Aorta (tissue), 5 donors: ENCODE measurements around the gene KCND1. TPM values are rescaled to one million over a fixed set of nuclear protein-coding genes. Genes with fewer than 3 reads are reported as not detected.
"Not testable (repeated sequence)": the region's sequence is repeated elsewhere in the genome, so short reads cannot be mapped to it uniquely, and the experiment has no call there.

Source experiments
- ATAC-seq: fragments of 200-7000 bp; cut with Tn5 transposase; one replicate; pipeline ENCODE4 v1.9.1; 2022; ENCODE audit warnings: moderate library complexity; ENCODE audit not compliant: low FRiP score
- DNase-seq, 2 donors: peaks; one replicate each; pipeline ENCODE4 v3.0.0-alpha.2; 2020
- H3K27ac ChIP-seq, 2 donors: one replicate each; pipeline ENCODE4 v1.5.1; 2013; ENCODE audit warnings: low read length in 2 of 2, mild to moderate bottlenecking in 2 of 2, moderate library complexity in 2 of 2, control low read depth in 1 of 2, inconsistent platforms in 1 of 2, low read depth in 1 of 2
- H3K27me3 ChIP-seq, 2 donors: one replicate each; pipeline ENCODE4 v1.6.1; 2013; ENCODE audit warnings: control low read depth in 1 of 2, low read length in 1 of 2, mild to moderate bottlenecking in 1 of 2, moderate library complexity in 1 of 2; ENCODE audit not compliant: insufficient read depth in 2 of 2, control insufficient read depth in 1 of 2
- H3K36me3 ChIP-seq, 2 donors: one replicate each; pipeline ENCODE4 v1.6.1; 2013; ENCODE audit warnings: control low read depth in 1 of 2, low read length in 1 of 2, mild to moderate bottlenecking in 1 of 2; ENCODE audit not compliant: insufficient read depth in 2 of 2, control insufficient read depth in 1 of 2
- H3K4me1 ChIP-seq, 2 donors: one replicate each; pipeline ENCODE4 v1.6.1; 2013; ENCODE audit warnings: low read length in 2 of 2, control low read depth in 1 of 2, mild to moderate bottlenecking in 1 of 2, moderate library complexity in 1 of 2; ENCODE audit not compliant: insufficient read depth in 2 of 2, control insufficient read depth in 1 of 2
- H3K4me3 ChIP-seq, 2 donors: one replicate each; pipeline ENCODE4 v1.5.1; 2013; ENCODE audit warnings: low read length in 2 of 2, control low read depth in 1 of 2, mild to moderate bottlenecking in 1 of 2
- H3K9me3 ChIP-seq: one replicate; pipeline ENCODE4 v1.6.1; 2013; ENCODE audit warnings: mild to moderate bottlenecking, low read length; ENCODE audit not compliant: control insufficient read depth
- WGBS, 2 donors: extraction: QIAGEN DNeasy Blood & Tissue Kit; methylation state at CpG; one replicate each; pipeline ENCODE4 v1.1.7; 2013; 5-methylcytosine and 5-hydroxymethylcytosine counted together
- intact Hi-C, 2 donors: fragments of 100-400 bp; cut with DNase I; formaldehyde crosslinking; loops; one replicate each; pipeline versions ENCODE4 v1.14.2 to v1.15.0; 2022
- polyA plus RNA-seq, 2 donors: library from polyadenylated mRNA; stranded (reverse); fragments of 200-250 nt; gene quantifications; one replicate each; pipeline ENCODE4 v1.2.3, GENCODE V29; 2013
- total RNA-seq, 2 donors: library from RNA; stranded (reverse); fragmentation: NEBNext Ultra II Directional; extraction: Animal tissue kit (Norgen Biotek cat#: 25700); gene quantifications; one replicate each; pipeline ENCODE4 v1.2.1, GENCODE V29; 2021
- donor health status: healthy with polysubstance abuse.
- donor health status: Bipolar disorder and iron deficiency.
- donor health status: DM: no; HTN: no; CAD: no.
- donor health status: DM: no; HTN: no; CAD: no.
- donor health status: DM: yes; HTN: yes; CAD: no.

Gene KCND1
- total and polyA plus RNA-seq, 4 donors: 0.88 to 4.8 (median 3.1) TPM

DNA sequence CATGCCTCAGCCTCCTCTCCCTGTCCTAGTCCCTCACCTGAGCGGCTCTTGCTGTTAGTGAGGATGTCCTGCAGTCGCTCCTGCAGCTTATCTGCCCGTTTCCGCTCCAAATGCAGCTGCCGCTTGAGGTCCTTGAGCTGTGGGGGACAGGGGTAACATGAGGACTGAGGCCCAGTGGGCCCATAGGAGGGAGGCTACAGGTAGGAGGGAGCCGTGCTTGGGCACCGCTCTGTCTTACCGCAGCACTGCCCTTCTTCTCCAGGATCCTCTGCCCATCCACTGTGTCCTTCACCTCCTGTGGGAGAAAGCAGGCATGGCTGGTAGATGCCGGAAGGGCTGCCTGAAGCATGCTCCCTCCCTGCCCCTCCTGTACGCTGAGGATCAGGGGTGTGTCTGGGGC, 9.5 kb upstream of the KCND1 start:
- peaks cover 0 to 7% of the 10 kb centered on the region in 2 donors for H3K36me3 ChIP-seq
- H3K27ac ChIP-seq: no peak overlapping the region
- H3K9me3 ChIP-seq: no peaks in the 10 kb centered on the region
- 80 to 95% methylated on average over 10 of the region's 10 CpGs for WGBS, 2 donors
- H3K4me1 ChIP-seq: no peaks in the 10 kb centered on the region
- intact Hi-C loops: no loop called here
- no peaks in the 10 kb centered on the region for H3K27me3 ChIP-seq
- peak; percentile 38 for ATAC-seq
- no peak overlapping the region for H3K4me3 ChIP-seq
- peak in 1 of 2 donors; percentile 47 for DNase-seq

- DNase-seq, H3K27me3 ChIP-seq, H3K27ac ChIP-seq, H3K4me1 ChIP-seq, ATAC-seq, H3K9me3 ChIP-seq, H3K4me3 ChIP-seq, H3K36me3 ChIP-seq, intact Hi-C loops: not testable (repeated sequence)
- 79 to 86% methylated on average over 3 to 10 of the region's 10 CpGs for WGBS, 2 donors
Observed at GRCh38 chrX:48980341-48980740, 8.7 kb upstream of the KCND1 start.

DNA sequence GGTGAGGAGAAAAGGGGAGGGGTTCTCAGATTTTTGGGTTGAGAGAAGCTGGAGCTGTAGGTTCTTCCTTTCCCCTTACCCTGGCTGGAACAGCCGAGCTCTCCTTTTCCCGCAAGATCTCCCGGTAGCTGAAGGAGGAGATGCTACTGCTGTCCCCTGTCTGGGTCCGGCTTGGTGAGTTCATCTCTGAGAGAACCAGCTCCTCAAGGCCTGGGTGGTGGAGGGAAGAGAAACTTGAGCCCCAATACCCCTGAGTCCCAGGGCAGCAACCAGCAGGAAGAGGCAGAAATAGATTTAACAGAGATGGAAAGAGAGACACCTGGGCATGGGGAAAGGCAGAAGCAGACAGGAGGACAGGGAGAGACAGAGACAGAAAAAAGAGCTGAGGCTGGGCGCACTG, 6.6 kb upstream of the KCND1 start:
- DNase-seq (no peak), ATAC-seq (no peak)
- Histone ChIP-seq H3K27ac (no peak overlapping the region), H3K27me3 (no peaks in the 10 kb centered on the region), H3K4me3 (no peak overlapping the region), H3K36me3 (peaks cover 0 to 7% of the 10 kb centered on the region in 2 donors), H3K9me3 (no peaks in the 10 kb centered on the region), H3K4me1 (no peaks in the 10 kb centered on the region)
- 91 to 93% methylated on average over 5 of the region's 5 CpGs for WGBS, 2 donors
- intact Hi-C loops: no loop called here

DNA sequence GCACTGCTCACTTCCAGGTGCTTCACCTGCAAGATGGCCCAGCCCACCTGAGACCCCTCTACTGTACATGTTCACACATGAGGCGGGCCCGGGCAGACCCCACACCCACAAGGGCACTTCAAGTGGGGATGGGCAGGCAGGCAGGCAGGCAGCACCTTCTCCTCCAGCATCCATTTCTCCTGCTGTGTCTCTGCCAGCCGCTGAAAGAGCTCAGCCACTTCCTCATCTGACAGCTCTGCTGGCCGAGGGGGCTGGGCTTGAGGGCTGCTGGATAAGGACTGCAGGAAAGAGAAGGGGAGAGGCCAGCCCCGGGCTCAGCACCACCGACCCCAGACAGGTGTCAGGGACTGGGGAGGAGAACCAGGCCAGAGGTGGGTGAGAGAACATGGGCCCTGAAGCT, 4.4 kb upstream of the KCND1 start:
- H3K9me3 ChIP-seq: no peaks in the 10 kb centered on the region
- no peak overlapping the region for H3K4me3 ChIP-seq
- no peaks in the 10 kb centered on the region for H3K4me1 ChIP-seq
- DNase-seq (no peak), ATAC-seq (no peak)
- H3K27ac ChIP-seq: no peak overlapping the region
- intact Hi-C loops: no loop called here
- no peaks in the 10 kb centered on the region for H3K36me3 ChIP-seq
- no peaks in the 10 kb centered on the region for H3K27me3 ChIP-seq
- 68 to 73% methylated on average over 6 of the region's 6 CpGs for WGBS, 2 donors

DNA sequence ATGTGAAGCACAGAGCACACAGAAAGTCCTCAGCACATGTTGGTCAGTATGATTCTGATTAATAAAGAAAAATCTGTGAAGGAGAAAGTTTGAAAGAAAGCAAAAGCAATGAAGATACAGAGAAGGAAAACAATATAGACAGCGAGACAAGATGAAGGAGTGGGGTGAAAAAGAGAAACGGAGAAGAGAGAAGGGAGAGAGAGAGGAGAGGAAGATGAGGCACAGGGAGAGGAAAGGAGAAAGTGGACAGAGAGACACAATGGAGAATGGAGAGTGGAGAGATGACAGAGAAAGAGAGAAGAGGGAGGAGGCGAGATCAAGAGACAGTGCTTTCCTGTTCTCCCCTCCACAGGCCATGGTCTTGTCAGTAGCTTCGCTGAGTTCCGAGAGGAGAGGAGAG, 3.9 kb upstream of the KCND1 start:
- DNase-seq: no peak
- Histone ChIP-seq H3K27me3 (no peaks in the 10 kb centered on the region), H3K4me3 (no peak overlapping the region), H3K4me1 (no peaks in the 10 kb centered on the region), H3K27ac (no peak overlapping the region), H3K36me3 (no peaks in the 10 kb centered on the region), H3K9me3 (no peaks in the 10 kb centered on the region)
- 89 to 92% methylated on average over 3 to 5 of the region's 5 CpGs for WGBS, 2 donors
- ATAC-seq: no peak
- intact Hi-C loops: no loop called here

DNA sequence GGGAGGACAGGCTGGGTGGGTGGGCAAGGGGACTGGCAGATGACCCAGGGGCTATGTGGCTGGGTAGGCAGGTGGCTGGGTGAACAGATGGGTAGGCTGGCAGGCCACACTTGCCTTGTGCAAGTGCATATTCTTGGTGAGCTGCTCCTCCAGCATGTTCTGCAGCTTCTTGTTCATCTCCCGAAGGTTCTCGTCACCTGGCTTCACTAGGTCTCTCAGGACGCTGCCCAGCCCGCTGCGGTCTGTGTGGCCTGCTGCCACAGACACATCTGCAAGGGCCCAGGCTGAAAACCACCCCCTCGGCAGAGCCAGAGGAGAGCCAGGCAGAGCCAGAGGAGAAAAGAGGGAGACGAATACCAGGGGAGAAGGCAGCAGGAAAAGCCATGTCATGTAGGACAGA, 3.4 kb upstream of the KCND1 start:
- ATAC-seq: no peak
- Histone ChIP-seq H3K36me3 (no peaks in the 10 kb centered on the region), H3K4me1 (no peaks in the 10 kb centered on the region), H3K9me3 (no peaks in the 10 kb centered on the region), H3K27me3 (no peaks in the 10 kb centered on the region), H3K27ac (no peak overlapping the region), H3K4me3 (no peak overlapping the region)
- no peak for DNase-seq
- intact Hi-C loops: no loop called here
- 84 to 87% methylated on average over 7 of the region's 7 CpGs for WGBS, 2 donors

DNA sequence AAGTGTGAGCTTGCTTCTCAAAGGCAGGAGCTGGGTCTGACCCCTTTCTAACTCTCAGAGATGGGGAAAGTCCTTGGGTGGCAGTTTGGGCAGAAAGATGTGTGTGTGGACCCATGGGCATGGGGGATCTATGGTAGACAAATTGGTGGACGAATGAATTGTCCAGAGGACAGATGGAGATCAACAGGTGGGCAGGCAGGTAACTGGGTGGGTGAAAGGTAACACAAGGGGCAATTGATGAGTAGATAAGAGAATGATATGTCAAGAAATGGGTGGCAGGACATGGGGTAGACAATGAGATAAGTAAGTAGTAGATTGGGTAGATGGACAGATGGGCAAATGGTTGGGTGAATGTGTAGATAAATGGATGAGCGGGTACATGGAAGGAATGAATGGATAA, 2.9 kb upstream of the KCND1 start:
- Histone ChIP-seq H3K27ac (no peak overlapping the region), H3K36me3 (no peaks in the 10 kb centered on the region), H3K4me3 (no peak overlapping the region), H3K27me3 (no peaks in the 10 kb centered on the region), H3K9me3 (no peaks in the 10 kb centered on the region), H3K4me1 (no peaks in the 10 kb centered on the region)
- no peak for ATAC-seq
- intact Hi-C loops: no loop called here
- 69 to 93% methylated on average over 2 of the region's 2 CpGs for WGBS, 2 donors
- DNase-seq: no peak

DNA sequence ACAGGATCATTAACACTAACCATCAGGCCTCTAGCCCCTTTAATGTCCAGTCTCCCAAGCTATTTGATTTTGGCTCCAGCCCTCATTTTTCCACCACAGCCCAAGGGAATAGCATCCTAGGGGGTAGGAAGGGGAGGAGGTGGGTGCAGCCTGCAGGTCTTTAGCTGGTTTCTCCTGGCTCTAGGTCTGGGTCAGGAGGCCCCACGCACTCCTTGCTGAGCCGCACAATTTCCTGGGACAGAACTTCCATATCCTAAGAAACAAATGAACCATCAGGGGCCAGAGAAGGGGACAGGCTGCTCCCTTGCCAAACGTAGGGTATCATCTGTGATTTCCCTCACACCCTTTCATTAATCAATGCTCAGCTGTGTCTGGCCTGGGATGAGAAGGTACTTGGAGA, 2.4 kb upstream of the KCND1 start:
- no peak for ATAC-seq
- H3K27ac ChIP-seq: no peak overlapping the region
- intact Hi-C loops: no loop called here
- H3K4me1 ChIP-seq: no peaks in the 10 kb centered on the region
- H3K36me3 ChIP-seq: no peaks in the 10 kb centered on the region
- H3K4me3 ChIP-seq: no peak overlapping the region
- 67 to 81% methylated on average over 3 of the region's 3 CpGs for WGBS, 2 donors
- H3K27me3 ChIP-seq: no peaks in the 10 kb centered on the region
- H3K9me3 ChIP-seq: no peaks in the 10 kb centered on the region
- no peak for DNase-seq

GRCh38 chrX:48972220-48973164, 848 bp upstream of the KCND1 start:
- peak overlapping the region in 1 of 2 donors; percentile 38 for H3K27ac ChIP-seq
- H3K36me3 ChIP-seq: no peaks in the 10 kb centered on the region
- no peaks in the 10 kb centered on the region for H3K4me1 ChIP-seq
- intact Hi-C loops: loop anchor here in 1 of 2 donors (2.0 kb wide), 1 partner anchor 68 kb away; no protein-coding TSS in a partner anchor
- H3K9me3 ChIP-seq: no peaks in the 10 kb centered on the region
- H3K4me3 ChIP-seq: no peak overlapping the region
- ATAC-seq: peak; percentile 51
- 23 to 42% methylated on average over 13 of the region's 13 CpGs for WGBS, 2 donors
- peak in 1 of 2 donors; percentile 61 for DNase-seq
- no peaks in the 10 kb centered on the region for H3K27me3 ChIP-seq
